Ishikawa (cell line): Measurements from ENCODE around the gene CCDC9B.

Source experiments
- CEBPB ChIP-seq: IDR thresholded peaks from 2 replicates; pipeline ENCODE4 v1.6.1; 2012
- CREB1 ChIP-seq: IDR thresholded peaks from 2 replicates; pipeline ENCODE4 v1.6.1; 2012; ENCODE audit warnings: low read depth
- EGR1 ChIP-seq: IDR thresholded peaks from 2 replicates; pipeline ENCODE4 v1.6.1; 2012
- EP300 ChIP-seq: IDR thresholded peaks from 2 replicates; pipeline ENCODE4 v1.6.1; 2012; ENCODE audit warnings: borderline replicate concordance
- FOXM1 ChIP-seq: IDR thresholded peaks from 2 replicates; pipeline ENCODE4 v1.6.1; 2012; ENCODE audit warnings: low read depth, borderline replicate concordance
- NFIC ChIP-seq: IDR thresholded peaks from 2 replicates; pipeline ENCODE4 v1.6.1; 2012
- RAD21 ChIP-seq: IDR thresholded peaks from 2 replicates; pipeline ENCODE4 v1.6.1; 2012; ENCODE audit warnings: low read depth
- TAF1 ChIP-seq: IDR thresholded peaks from 2 replicates; pipeline ENCODE4 v1.6.1; 2012; ENCODE audit warnings: low read depth, mild to moderate bottlenecking
- TCF12 ChIP-seq: IDR thresholded peaks from 2 replicates; pipeline ENCODE4 v1.6.1; 2012; ENCODE audit warnings: low read depth
- TEAD4 ChIP-seq: IDR thresholded peaks from 2 replicates; pipeline ENCODE4 v1.6.1; 2012
- YY1 ChIP-seq: IDR thresholded peaks from 2 replicates; pipeline ENCODE4 v1.6.1; 2012; ENCODE audit warnings: low read depth
- ZBTB7A ChIP-seq: IDR thresholded peaks from 2 replicates; pipeline ENCODE4 v1.6.1; 2012; ENCODE audit warnings: low read depth
- TF ChIP-seq, protein P1 (sequence below): IDR thresholded peaks from 2 replicates; pipeline ENCODE4 v1.6.1; 2012
- TF ChIP-seq, protein P2 (sequence below): IDR thresholded peaks from 2 replicates; pipeline ENCODE4 v1.6.1; 2012; ENCODE audit warnings: low read depth, mild to moderate bottlenecking
- TF ChIP-seq, protein P3 (sequence below): IDR thresholded peaks from 2 replicates; pipeline ENCODE4 v1.6.1; 2012

CCDC9B gene

DNA sequence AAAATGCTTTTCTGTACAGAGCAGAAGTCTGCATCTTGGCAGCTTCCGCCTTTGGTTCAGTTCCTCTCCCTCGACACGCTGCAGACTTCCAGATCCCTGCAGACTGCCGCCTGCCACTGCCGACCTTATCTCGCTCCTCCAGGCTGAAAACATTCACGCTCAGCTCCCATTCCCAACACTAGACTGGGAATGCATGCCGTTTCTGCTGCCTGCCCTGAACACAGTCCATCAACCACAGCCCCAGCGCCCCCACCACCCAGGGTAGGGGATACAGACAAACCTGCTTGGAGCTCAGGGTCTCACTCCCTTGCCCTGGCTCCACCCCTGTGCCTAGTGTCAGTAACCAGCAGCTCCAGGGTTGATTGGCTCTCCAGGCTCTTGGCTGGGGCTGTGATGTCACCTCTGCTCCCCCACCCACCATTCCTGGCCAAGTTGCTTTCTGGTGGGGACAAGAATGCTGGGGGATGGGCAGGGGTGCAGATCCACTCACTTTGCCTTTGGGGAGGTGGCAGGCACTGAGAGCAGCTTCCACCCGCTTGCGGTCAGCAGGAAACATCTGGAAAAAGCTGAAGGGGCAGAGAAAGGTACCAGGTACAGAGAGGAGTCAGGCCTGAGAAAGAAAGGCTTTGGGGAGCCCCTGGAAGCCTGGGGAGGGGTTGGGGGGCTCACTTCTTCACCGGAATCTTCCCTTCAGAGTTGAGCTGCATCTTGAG lies 39.1 kb downstream of the CCDC9B start:
- TF ChIP-seq FOXM1 (no peak), CEBPB (no peak), YY1 (no peak), TCF12 (no peak), EP300 (no peak)
- TF ChIP-seq, protein P1, sequence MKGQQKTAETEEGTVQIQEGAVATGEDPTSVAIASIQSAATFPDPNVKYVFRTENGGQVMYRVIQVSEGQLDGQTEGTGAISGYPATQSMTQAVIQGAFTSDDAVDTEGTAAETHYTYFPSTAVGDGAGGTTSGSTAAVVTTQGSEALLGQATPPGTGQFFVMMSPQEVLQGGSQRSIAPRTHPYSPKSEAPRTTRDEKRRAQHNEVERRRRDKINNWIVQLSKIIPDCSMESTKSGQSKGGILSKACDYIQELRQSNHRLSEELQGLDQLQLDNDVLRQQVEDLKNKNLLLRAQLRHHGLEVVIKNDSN, result no peak
- TF ChIP-seq, protein P2, sequence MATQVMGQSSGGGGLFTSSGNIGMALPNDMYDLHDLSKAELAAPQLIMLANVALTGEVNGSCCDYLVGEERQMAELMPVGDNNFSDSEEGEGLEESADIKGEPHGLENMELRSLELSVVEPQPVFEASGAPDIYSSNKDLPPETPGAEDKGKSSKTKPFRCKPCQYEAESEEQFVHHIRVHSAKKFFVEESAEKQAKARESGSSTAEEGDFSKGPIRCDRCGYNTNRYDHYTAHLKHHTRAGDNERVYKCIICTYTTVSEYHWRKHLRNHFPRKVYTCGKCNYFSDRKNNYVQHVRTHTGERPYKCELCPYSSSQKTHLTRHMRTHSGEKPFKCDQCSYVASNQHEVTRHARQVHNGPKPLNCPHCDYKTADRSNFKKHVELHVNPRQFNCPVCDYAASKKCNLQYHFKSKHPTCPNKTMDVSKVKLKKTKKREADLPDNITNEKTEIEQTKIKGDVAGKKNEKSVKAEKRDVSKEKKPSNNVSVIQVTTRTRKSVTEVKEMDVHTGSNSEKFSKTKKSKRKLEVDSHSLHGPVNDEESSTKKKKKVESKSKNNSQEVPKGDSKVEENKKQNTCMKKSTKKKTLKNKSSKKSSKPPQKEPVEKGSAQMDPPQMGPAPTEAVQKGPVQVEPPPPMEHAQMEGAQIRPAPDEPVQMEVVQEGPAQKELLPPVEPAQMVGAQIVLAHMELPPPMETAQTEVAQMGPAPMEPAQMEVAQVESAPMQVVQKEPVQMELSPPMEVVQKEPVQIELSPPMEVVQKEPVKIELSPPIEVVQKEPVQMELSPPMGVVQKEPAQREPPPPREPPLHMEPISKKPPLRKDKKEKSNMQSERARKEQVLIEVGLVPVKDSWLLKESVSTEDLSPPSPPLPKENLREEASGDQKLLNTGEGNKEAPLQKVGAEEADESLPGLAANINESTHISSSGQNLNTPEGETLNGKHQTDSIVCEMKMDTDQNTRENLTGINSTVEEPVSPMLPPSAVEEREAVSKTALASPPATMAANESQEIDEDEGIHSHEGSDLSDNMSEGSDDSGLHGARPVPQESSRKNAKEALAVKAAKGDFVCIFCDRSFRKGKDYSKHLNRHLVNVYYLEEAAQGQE, result no peak

DNA sequence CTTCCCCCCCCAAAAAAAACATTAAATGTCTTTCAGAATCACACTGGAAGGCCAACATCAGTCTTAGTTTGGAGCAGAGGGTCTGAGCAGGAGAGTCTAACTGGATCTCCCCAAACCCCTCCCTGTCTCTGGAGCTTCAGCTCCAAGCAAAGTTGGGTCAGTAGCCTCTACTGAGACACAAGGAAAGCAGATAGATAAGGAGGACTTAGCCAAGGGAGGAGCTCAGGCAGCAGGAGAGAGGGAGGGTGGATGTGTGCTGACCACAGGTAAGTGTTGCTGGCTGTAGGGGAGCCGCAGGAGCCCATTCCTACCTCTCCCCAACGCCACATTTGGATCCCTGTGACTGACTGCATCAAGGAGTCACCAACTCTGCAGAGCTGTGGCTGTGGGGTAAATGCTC lies 40.0 kb downstream of the CCDC9B start:
- TF ChIP-seq NFIC (no peak), TAF1 (no peak), YY1 (no peak), TEAD4 (no peak), TCF12 (no peak), EP300 (no peak), ZBTB7A (no peak), RAD21 (no peak), FOXM1 (no peak), CREB1 (no peak), EGR1 (no peak)
- TF ChIP-seq, protein P2, result no peak
- TF ChIP-seq, protein P3, sequence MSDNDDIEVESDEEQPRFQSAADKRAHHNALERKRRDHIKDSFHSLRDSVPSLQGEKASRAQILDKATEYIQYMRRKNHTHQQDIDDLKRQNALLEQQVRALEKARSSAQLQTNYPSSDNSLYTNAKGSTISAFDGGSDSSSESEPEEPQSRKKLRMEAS, result no peak

DNA sequence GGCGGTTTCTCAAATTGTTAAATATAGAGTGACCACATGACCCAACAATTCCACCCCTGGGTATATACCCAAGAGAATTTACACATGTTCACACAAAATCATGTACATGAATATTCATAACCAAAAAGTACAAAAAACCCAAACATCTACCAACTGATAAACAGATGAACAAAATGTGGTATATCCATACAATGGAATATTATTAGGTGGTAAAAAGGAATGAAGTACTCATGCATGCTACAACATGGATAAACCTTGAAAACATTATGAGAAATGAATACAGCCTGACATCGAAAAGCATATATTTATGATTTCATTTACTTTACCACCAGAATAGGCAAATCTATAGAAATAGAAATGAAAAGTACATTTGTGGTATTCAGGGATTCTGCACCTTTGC lies 40.4 kb downstream of the CCDC9B start:
- TF ChIP-seq CREB1, result no peak
- TF ChIP-seq NFIC, result no peak
- TF ChIP-seq TCF12, result no peak
- TF ChIP-seq, protein P1, result no peak
- no peak for TF ChIP-seq EGR1
- no peak for TF ChIP-seq TAF1
- no peak for TF ChIP-seq CEBPB
- TF ChIP-seq, protein P2, result no peak
- TF ChIP-seq TEAD4, result no peak
- TF ChIP-seq ZBTB7A, result no peak
- TF ChIP-seq YY1, result no peak
- TF ChIP-seq, protein P3, result no peak
- no peak for TF ChIP-seq FOXM1
- TF ChIP-seq EP300, result no peak
- TF ChIP-seq RAD21, result no peak

DNA sequence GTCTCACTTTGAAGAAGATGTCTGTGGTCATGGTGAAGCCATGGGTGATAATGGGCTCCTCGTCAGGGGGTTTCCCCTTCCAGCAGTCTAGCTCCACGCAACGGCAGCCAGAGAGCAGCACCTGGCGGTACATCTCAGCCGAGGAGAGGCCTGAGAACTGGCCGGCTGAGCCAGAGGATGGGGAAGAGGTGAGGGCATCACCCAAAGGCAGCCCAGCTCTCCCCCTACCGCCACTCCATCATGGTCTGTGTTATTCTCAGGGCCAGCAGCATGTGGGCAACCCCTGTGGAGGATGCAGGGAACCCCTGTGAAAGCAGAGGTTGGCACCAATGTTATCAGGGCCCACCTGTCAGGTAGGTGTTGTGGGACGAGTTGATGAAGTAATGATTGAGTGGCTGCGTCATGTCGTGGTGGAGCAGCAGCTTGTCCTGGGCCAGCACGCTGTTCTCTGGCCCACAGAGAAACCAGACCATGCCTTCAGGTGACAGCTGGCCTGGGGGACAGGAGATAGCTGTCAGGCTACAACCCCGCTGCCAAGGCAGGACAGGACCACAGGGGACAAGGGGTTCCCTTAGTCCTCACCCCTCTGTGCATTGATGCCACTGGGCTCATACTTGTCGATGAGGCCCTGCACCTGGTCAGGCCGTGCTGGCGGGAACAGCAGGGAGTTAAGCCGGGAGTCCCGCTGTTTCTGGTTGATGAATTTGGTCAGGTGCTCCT lies 42.4 kb downstream of the CCDC9B start:
- no peak for TF ChIP-seq EP300
- TF ChIP-seq TEAD4, result no peak
- TF ChIP-seq EGR1, result no peak
- no peak for TF ChIP-seq FOXM1
- TF ChIP-seq, protein P3, result no peak
- TF ChIP-seq, protein P1, result no peak
- no peak for TF ChIP-seq ZBTB7A
- TF ChIP-seq CEBPB, result no peak
- TF ChIP-seq YY1, result no peak
- TF ChIP-seq CREB1, result no peak
